HepG2 (cell line): ENCODE measurements around the gene FANCE. TPM values are rescaled to one million over a fixed set of nuclear protein-coding genes. Genes with fewer than 3 reads are reported as not detected.

Experiments used
- ATAC-seq: fragments of 200-7000 bp; cut with Tn5 transposase; 3 replicates; pipeline ENCODE4 v1.9.1; 2020; ENCODE audit warnings: mild to moderate bottlenecking, moderate library complexity
- BruUV-seq: library from RNA; stranded (reverse); fragments of 400-500 nt; replicated peaks from 2 replicates; lab custom pipeline; 2021; lab: Mats Ljungman, UMichigan
- CTCF ChIA-PET: fragments of 300-600 bp; formaldehyde crosslinking; extraction: SDS; loops from one replicate; lab custom pipeline; 2021; ENCODE audit warnings: low total read pairs, inconsistent platforms, low intra/inter-chr PET ratio; lab: Yijun Ruan, JAX
- POLR2A ChIA-PET: fragments of 350-600 bp; sonication (Branson Sonifier 250); formaldehyde crosslinking; loops from one replicate; lab custom pipeline; 2020; ENCODE audit warnings: antibody characterized with exemption, inconsistent platforms; lab: Yijun Ruan, JAX
- DNase-seq: peaks from one replicate; pipeline ENCODE4 v3.0.0-alpha.2; 2015; ENCODE audit warnings: low spot score
- FAIRE-seq: peaks from 3 replicates; lab custom pipeline; 2011; peaks lifted over from hg19 to GRCh38; lab: Jason Lieb, UNC
- H2AFZ ChIP-seq: one replicate; pipeline ENCODE4 v1.6.1; 2011; ENCODE audit warnings: low read length, inconsistent platforms
- H3K27ac ChIP-seq: fragments of 300-600 bp; 3 replicates; pipeline ENCODE4 v1.8.0; 2011; ENCODE audit warnings: mixed run types, mild to moderate bottlenecking, mixed read lengths, low read length, inconsistent platforms; ENCODE audit not compliant: insufficient read depth; ENCODE audit errors: extremely low read length
- H3K27me3 ChIP-seq, 2 experiments: fragments of 200-600 bp in 1 of 2; 2 replicates in 1 of 2; 3 replicates in 1 of 2; pipeline versions ENCODE4 v1.6.0 to v1.8.0; 2011; ENCODE audit warnings: low read length in 2 of 2, mild to moderate bottlenecking in 2 of 2, moderate library complexity in 2 of 2, inconsistent platforms in 1 of 2; ENCODE audit not compliant: insufficient read depth in 2 of 2, control insufficient read depth in 1 of 2
- H3K36me3 ChIP-seq, 2 experiments: fragments of 200-600 bp in 1 of 2; replicated peaks in 1 of 2; 2 replicates in 1 of 2; 3 replicates in 1 of 2; pipeline versions ENCODE4 v1.5.1 to v1.8.0; 2011; ENCODE audit warnings: low read length in 2 of 2, inconsistent platforms in 1 of 2; ENCODE audit not compliant: insufficient read depth in 2 of 2, control insufficient read depth in 1 of 2
- H3K4me1 ChIP-seq: 2 replicates; pipeline ENCODE4 v1.5.1; 2012; ENCODE audit warnings: low read length, inconsistent platforms; ENCODE audit not compliant: insufficient read depth
- H3K4me2 ChIP-seq: 2 replicates; pipeline ENCODE4 v1.6.0; 2011; ENCODE audit warnings: low read depth, low read length, inconsistent platforms
- H3K4me3 ChIP-seq, 3 experiments: fragments of 200-600 bp in 1 of 3; sonication (generic), shearing (Covaris generic) in 1 of 3; replicated peaks in 1 of 3; 2 replicates each; pipeline ENCODE4 v1.5.1; 2011 to 2016; ENCODE audit warnings: low read length in 3 of 3, inconsistent platforms in 2 of 3, low read depth in 2 of 3, mild to moderate bottlenecking in 2 of 3, control low read depth in 1 of 3, mixed read lengths in 1 of 3; ENCODE audit not compliant: insufficient read depth in 1 of 3
- H3K79me2 ChIP-seq: one replicate; pipeline ENCODE4 v1.6.1; 2011; ENCODE audit warnings: low read length, inconsistent platforms; ENCODE audit not compliant: insufficient read depth
- H3K9ac ChIP-seq: 2 replicates; pipeline ENCODE4 v1.6.0; 2011; ENCODE audit warnings: mild to moderate bottlenecking, low read depth, low read length, inconsistent platforms; ENCODE audit not compliant: insufficient read depth
- H3K9me3 ChIP-seq: 2 replicates; pipeline ENCODE4 v1.5.1; 2012; ENCODE audit warnings: mild to moderate bottlenecking, low read length
- H4K20me1 ChIP-seq: 2 replicates; pipeline ENCODE4 v1.6.0; 2011; ENCODE audit warnings: inconsistent platforms, mild to moderate bottlenecking, low read length, moderate library complexity; ENCODE audit not compliant: insufficient read depth
- BRCA1 ChIP-seq: sonication (generic); formaldehyde crosslinking; IDR thresholded peaks from 2 replicates; pipeline ENCODE4 v1.4.0; 2020; ENCODE audit warnings: missing genetic modification reagents
- DPF2 ChIP-seq: sonication (generic); formaldehyde crosslinking; IDR thresholded peaks from 2 replicates; pipeline ENCODE4 v1.4.0; 2020; ENCODE audit warnings: mild to moderate bottlenecking, low read depth, missing genetic modification reagents, borderline replicate concordance
- MEIS2 ChIP-seq: sonication (generic); formaldehyde crosslinking; IDR thresholded peaks from 2 replicates; pipeline ENCODE4 v1.9.0; 2021; ENCODE audit warnings: mild to moderate bottlenecking, missing genetic modification reagents
- NR2F1 ChIP-seq, 2 experiments: fragments of 450-650 bp in 1 of 2; formaldehyde crosslinking in 1 of 2; IDR thresholded peaks; 2 replicates each; pipeline versions ENCODE4 v1.5.0 to v1.6.1; 2016 to 2020; ENCODE audit warnings: mild to moderate bottlenecking in 1 of 2, missing compliant biosample characterization in 1 of 2, missing genetic modification reagents in 1 of 2, moderate library complexity in 1 of 2
- ZBTB1 ChIP-seq: sonication (generic); formaldehyde crosslinking; IDR thresholded peaks from 2 replicates; pipeline ENCODE4 v1.4.0; 2020; ENCODE audit warnings: missing genetic modification reagents, borderline replicate concordance
- ZNF17 ChIP-seq: sonication (generic); formaldehyde crosslinking; IDR thresholded peaks from 2 replicates; pipeline ENCODE4 v1.5.0; 2020; ENCODE audit warnings: mild to moderate bottlenecking, missing genetic modification reagents
- ZNF232 ChIP-seq: sonication (generic); formaldehyde crosslinking; IDR thresholded peaks from 2 replicates; pipeline ENCODE4 v1.4.0; 2020; ENCODE audit warnings: missing genetic modification reagents, borderline replicate concordance
- ZNF350 ChIP-seq: sonication (generic); formaldehyde crosslinking; IDR thresholded peaks from 2 replicates; pipeline ENCODE4 v1.4.0; 2020; ENCODE audit warnings: mild to moderate bottlenecking, low read depth, missing genetic modification reagents, borderline replicate concordance
- ZNF652 ChIP-seq: IDR thresholded peaks from 2 replicates; pipeline ENCODE4 v1.6.1; 2016; ENCODE audit warnings: low read depth, borderline replicate concordance
- ZNF713 ChIP-seq: sonication (generic); formaldehyde crosslinking; IDR thresholded peaks from 2 replicates; pipeline ENCODE4 v1.4.0; 2020; ENCODE audit warnings: mild to moderate bottlenecking, missing genetic modification reagents
- ZNF883 ChIP-seq: sonication (generic); formaldehyde crosslinking; IDR thresholded peaks from 2 replicates; pipeline ENCODE4 v1.5.1; 2020; ENCODE audit warnings: mild to moderate bottlenecking, missing genetic modification reagents; ENCODE audit errors: not compliant biosample characterization
- ZSCAN9 ChIP-seq: IDR thresholded peaks from 2 replicates; pipeline ENCODE4 v1.6.1; 2016; ENCODE audit warnings: borderline replicate concordance
- WGBS: methylation state at CpG from one replicate; pipeline ENCODE4 v1.1.6; 2017; ENCODE audit warnings: low lambda C conversion rate; 5-methylcytosine and 5-hydroxymethylcytosine counted together
- in situ Hi-C: cut with HindIII; loops from 2 replicates; pipeline ENCODE4 v1.10.0; 2017; ENCODE audit warnings: low pct_unique_long_range_greater_than_20kb; ENCODE audit not compliant: extremely low pct_ligation_motif_present
- intact Hi-C: fragments of 100-400 bp; cut with micrococcal nuclease; formaldehyde crosslinking; loops from one replicate; pipeline ENCODE4 v1.10.0; 2022; ENCODE audit not compliant: unreplicated experiment
- polyA plus RNA-seq, 8 experiments: library from polyadenylated mRNA; depleted of rRNA in 3 of 8; stranded (reverse) in 7 of 8; unstranded in 1 of 8; fragments of >200 nt; fragmentation: Illumina TruSeq in 4 of 8; extraction: Trizol in 4 of 8; gene quantifications; 2 replicates each; pipeline versions ENCODE4 v1.2.1 to v1.2.3, GENCODE V29; 2011 to 2016; ENCODE audit warnings: low read depth in 4 of 8, missing spikeins in 1 of 8, mixed read lengths in 1 of 8; ENCODE audit not compliant: insufficient read depth in 1 of 8
- total RNA-seq, 5 experiments: library from RNA; depleted of rRNA; stranded (reverse); fragments of >200 nt; fragmentation: Illumina TruSeq; extraction: Trizol; gene quantifications; 2 replicates each; pipeline ENCODE4 v1.2.3, GENCODE V29; 2016; ENCODE audit warnings: low read depth in 1 of 5
- TF ChIP-seq, protein P1 (sequence below): sonication (generic); formaldehyde crosslinking; IDR thresholded peaks from 2 replicates; pipeline ENCODE4 v1.4.0; 2020; ENCODE audit warnings: mild to moderate bottlenecking, low read depth, missing genetic modification reagents
- TF ChIP-seq, protein P2 (sequence below): sonication (generic); formaldehyde crosslinking; IDR thresholded peaks from 2 replicates; pipeline ENCODE4 v1.5.1; 2020; ENCODE audit warnings: missing genetic modification reagents, mild to moderate bottlenecking, borderline replicate concordance
- TF ChIP-seq, protein P3 (sequence below), 2 experiments: fragments of 450-650 bp in 1 of 2; sonication (generic) in 1 of 2; formaldehyde crosslinking; IDR thresholded peaks; 2 replicates each; pipeline versions ENCODE4 v1.5.0 to v1.8.0; 2020 to 2022; ENCODE audit warnings: mild to moderate bottlenecking in 1 of 2, missing genetic modification reagents in 1 of 2
- TF ChIP-seq, protein P4 (sequence below): IDR thresholded peaks from 2 replicates; pipeline ENCODE4 v1.6.1; 2016; ENCODE audit warnings: missing genetic modification reagents, missing compliant biosample characterization

Gene FANCE
- total and polyA plus RNA-seq, 2 of the 13 experiments (the other 11 are each of a cell fraction or from before 2014, with no cell fraction given), result 7.1 to 11.2 TPM

DNA sequence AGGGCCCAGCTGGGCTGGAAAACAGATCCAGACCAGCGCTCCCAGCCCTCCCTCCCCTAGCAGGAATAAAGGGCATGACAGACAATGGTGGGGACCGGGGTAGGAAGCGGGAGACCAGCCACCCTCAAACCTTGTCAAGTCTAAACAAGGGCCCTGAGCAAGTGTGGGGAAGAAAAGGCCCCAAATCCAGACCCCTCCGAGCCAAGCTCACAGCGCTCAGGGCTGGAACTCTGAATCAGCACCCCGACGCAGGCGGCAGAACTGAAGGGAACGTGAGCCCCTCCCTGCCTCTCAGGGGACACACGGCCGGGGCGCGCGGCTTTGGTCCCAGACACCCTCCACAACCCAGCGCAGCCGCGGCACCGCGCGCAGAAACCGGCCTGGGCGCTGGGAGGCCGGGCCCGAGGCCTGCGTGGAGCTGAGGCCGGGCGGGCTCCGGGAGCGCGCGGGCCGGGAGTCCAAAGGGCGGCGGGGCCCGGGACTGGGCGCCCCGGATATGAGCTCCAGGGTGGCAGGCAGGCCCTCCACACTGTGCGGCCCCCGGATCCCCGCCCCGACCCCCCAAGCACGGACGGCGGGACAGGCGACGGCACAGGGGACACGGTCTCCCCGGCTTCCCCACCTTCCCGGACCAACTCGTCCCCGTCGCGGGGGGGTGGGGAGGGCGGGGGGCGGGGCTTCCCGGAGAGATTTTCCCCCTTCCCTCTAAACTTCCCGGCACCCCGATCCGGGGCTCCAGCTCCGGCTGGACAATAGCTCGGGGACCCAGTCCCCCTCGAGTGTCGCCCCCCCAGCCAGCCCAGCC, 44.1 kb downstream of the FANCE start:
- peaks cover 0 to 2% of the 10 kb centered on the region in 2 experiments; a peak in 1 of 5 replicates for H3K36me3 ChIP-seq
- in situ Hi-C loops, result no loop called here
- BruUV-seq, result no TSS peak
- peak overlapping the region; percentile 81 to 95 (median 94) for H3K4me3 ChIP-seq
- H4K20me1 ChIP-seq, result peaks cover 44% of the 10 kb centered on the region; the same call in 1 of the 2 replicates
- DNase-seq, result peak; percentile 43
- ATAC-seq, result peak; percentile 80
- peaks cover 64% of the 10 kb centered on the region for H3K4me1 ChIP-seq
- H3K4me2 ChIP-seq, result peak overlapping the region; percentile 96
- no peaks in the 10 kb centered on the region for H3K9me3 ChIP-seq
- 0% methylated on average over 12 of the region's 63 CpGs for WGBS
- CTCF ChIA-PET, result no interaction called here
- peaks cover 46% of the 10 kb centered on the region for H3K79me2 ChIP-seq
- peak overlapping the region; percentile 84 for H3K27ac ChIP-seq
- H3K9ac ChIP-seq, result peak overlapping the region; percentile 98
- peaks cover 6 to 31% of the 10 kb centered on the region in 2 experiments; a peak in 4 of 5 replicates for H3K27me3 ChIP-seq
- no peak overlapping the region for H2AFZ ChIP-seq
- no peak for FAIRE-seq
- POLR2A ChIA-PET, result interaction anchor here (0.9 to 4.0 kb wide), 14 partner anchors 9 to 243 kb away, joined by 3 to 88 read pairs (median 4); partner anchors contain the start of genes RPL10A and ZNF76
- intact Hi-C loops, result loop anchor here (1.0 kb wide), 1 partner anchor 154 kb away; the partner anchor contains the start of gene PPARD
- TF ChIP-seq ZNF350 (CRISPR knock-in tag) (0 out of 2 replicates have a peak, but pooled peaks have one; percentile 56), ZNF713 (CRISPR knock-in tag) (no peak), BRCA1 (CRISPR knock-in tag) (no peak), DPF2 (CRISPR knock-in tag) (no peak), ZNF883 (CRISPR knock-in tag) (no peak), ZNF652 (CRISPR knock-in tag) (no peak), ZNF17 (CRISPR knock-in tag) (no peak), ZNF232 (CRISPR knock-in tag) (no peak), NR2F1 (CRISPR knock-in tag; IDR thresholded peaks at IDR 0.05) (no peak), MEIS2 (CRISPR knock-in tag) (no peak; the same call in 1 of the 2 replicates), ZBTB1 (no peak), ZSCAN9 (CRISPR knock-in tag) (no peak)
- TF ChIP-seq, protein P1, sequence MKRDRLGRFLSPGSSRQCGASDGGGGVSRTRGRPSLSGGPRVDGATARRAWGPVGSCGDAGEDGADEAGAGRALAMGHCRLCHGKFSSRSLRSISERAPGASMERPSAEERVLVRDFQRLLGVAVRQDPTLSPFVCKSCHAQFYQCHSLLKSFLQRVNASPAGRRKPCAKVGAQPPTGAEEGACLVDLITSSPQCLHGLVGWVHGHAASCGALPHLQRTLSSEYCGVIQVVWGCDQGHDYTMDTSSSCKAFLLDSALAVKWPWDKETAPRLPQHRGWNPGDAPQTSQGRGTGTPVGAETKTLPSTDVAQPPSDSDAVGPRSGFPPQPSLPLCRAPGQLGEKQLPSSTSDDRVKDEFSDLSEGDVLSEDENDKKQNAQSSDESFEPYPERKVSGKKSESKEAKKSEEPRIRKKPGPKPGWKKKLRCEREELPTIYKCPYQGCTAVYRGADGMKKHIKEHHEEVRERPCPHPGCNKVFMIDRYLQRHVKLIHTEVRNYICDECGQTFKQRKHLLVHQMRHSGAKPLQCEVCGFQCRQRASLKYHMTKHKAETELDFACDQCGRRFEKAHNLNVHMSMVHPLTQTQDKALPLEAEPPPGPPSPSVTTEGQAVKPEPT, result no peak
- TF ChIP-seq, protein P2, sequence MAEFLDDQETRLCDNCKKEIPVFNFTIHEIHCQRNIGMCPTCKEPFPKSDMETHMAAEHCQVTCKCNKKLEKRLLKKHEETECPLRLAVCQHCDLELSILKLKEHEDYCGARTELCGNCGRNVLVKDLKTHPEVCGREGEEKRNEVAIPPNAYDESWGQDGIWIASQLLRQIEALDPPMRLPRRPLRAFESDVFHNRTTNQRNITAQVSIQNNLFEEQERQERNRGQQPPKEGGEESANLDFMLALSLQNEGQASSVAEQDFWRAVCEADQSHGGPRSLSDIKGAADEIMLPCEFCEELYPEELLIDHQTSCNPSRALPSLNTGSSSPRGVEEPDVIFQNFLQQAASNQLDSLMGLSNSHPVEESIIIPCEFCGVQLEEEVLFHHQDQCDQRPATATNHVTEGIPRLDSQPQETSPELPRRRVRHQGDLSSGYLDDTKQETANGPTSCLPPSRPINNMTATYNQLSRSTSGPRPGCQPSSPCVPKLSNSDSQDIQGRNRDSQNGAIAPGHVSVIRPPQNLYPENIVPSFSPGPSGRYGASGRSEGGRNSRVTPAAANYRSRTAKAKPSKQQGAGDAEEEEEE (CRISPR knock-in tag), result no peak
- TF ChIP-seq, protein P3, sequence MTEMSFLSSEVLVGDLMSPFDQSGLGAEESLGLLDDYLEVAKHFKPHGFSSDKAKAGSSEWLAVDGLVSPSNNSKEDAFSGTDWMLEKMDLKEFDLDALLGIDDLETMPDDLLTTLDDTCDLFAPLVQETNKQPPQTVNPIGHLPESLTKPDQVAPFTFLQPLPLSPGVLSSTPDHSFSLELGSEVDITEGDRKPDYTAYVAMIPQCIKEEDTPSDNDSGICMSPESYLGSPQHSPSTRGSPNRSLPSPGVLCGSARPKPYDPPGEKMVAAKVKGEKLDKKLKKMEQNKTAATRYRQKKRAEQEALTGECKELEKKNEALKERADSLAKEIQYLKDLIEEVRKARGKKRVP (CRISPR knock-in tag; IDR thresholded peaks at IDR 0.05), result no peak
- TF ChIP-seq, protein P4, sequence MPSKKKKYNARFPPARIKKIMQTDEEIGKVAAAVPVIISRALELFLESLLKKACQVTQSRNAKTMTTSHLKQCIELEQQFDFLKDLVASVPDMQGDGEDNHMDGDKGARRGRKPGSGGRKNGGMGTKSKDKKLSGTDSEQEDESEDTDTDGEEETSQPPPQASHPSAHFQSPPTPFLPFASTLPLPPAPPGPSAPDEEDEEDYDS (CRISPR knock-in tag), result no peak
